OCI-LY3 (cell line): Measurements from ENCODE around the gene LY6G6F.

Experiments used
- H2AFZ ChIP-seq: fragments of 200-600, 300-600 bp; shearing (Covaris generic); 2 replicates; pipeline ENCODE4 v1.6.0; 2014; ENCODE audit warnings: antibody characterized with exemption, low read depth, low read length
- H3K27ac ChIP-seq: fragments of 200-600, 300-600 bp; sonication (generic); 2 replicates; pipeline ENCODE4 v1.5.1; 2014; ENCODE audit warnings: mild to moderate bottlenecking, low read length, moderate library complexity, mixed read lengths
- H3K27me3 ChIP-seq: fragments of 200-600, 300-600 bp; sonication (generic); 2 replicates; pipeline ENCODE4 v1.6.1; 2014; ENCODE audit warnings: low read depth, low read length, mixed read lengths
- H3K36me3 ChIP-seq: fragments of 200-600, 300-600 bp; sonication (generic); replicated peaks from 2 replicates; pipeline ENCODE3; 2014; ENCODE audit warnings: low read depth, low read length, mixed read lengths
- H3K4me1 ChIP-seq: fragments of 300-600, 200-600 bp; sonication (generic); 2 replicates; pipeline ENCODE4 v1.6.1; 2014; ENCODE audit warnings: low read length, mixed read lengths
- H3K4me2 ChIP-seq: fragments of 200-600, 300-600 bp; sonication (generic); 2 replicates; pipeline ENCODE4 v1.6.1; 2014; ENCODE audit warnings: low read length, mixed read lengths
- H3K4me3 ChIP-seq: fragments of 300-600, 200-600 bp; sonication (generic); 2 replicates; pipeline ENCODE4 v1.5.1; 2014; ENCODE audit warnings: antibody characterized with exemption, mild to moderate bottlenecking, low read length, moderate library complexity
- H3K79me2 ChIP-seq: fragments of 300-600, 200-600 bp; shearing (Covaris generic); 2 replicates; pipeline ENCODE4 v1.6.1; 2014; ENCODE audit warnings: mild to moderate bottlenecking, low read length, mixed read lengths
- H3K9ac ChIP-seq: fragments of 300-600, 200-600 bp; shearing (Covaris generic); 2 replicates; pipeline ENCODE4 v1.6.0; 2014; ENCODE audit warnings: mild to moderate bottlenecking, low read length, moderate library complexity
- H3K9me3 ChIP-seq: fragments of 200-600, 300-600 bp; shearing (Covaris generic); 2 replicates; pipeline ENCODE4 v1.6.1; 2014; ENCODE audit warnings: low read length, mixed read lengths; ENCODE audit not compliant: insufficient read depth
- H4K20me1 ChIP-seq: fragments of 200-600, 300-600 bp; sonication (generic); 2 replicates; pipeline ENCODE4 v1.6.1; 2016; ENCODE audit warnings: low read length, mixed read lengths; ENCODE audit not compliant: insufficient read depth
- CTCF ChIP-seq: fragments of 200-600, 300-600 bp; sonication (generic); IDR thresholded peaks from 2 replicates; pipeline ENCODE4 v1.5.1; 2014; ENCODE audit warnings: antibody characterized with exemption, low read length, low read depth
- EZH2phosphoT487 ChIP-seq: fragments of 200-600 bp; shearing (Covaris generic); IDR thresholded peaks from 2 replicates; pipeline ENCODE4 v1.6.1; 2018; ENCODE audit warnings: antibody characterized with exemption, mixed run types, low read depth

Gene LY6G6F

DNA sequence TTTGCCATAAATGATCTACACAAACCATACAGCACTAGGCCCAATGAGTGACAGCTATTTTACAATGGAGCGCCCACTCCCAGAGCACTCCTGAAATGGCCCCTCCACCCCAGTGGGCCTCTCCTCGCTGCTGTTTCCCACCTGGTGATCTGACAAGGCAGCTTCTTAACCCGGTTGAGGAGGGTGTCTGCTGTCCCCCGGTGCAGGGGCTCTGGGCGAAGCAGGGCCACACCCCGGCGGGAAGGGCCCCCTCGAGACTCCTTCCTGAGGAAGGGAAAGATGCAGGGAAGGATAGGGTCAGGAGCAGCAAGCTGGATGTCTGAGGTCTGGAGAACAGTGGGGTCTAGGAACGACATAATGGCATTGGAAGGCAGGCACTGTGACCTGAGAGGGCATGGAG, 13.8 kb upstream of the LY6G6F start:
- H3K4me3 ChIP-seq: no peak overlapping the region
- no peak overlapping the region for H2AFZ ChIP-seq
- no peaks in the 10 kb centered on the region for H4K20me1 ChIP-seq
- H3K9ac ChIP-seq: no peak overlapping the region
- H3K79me2 ChIP-seq: no peaks in the 10 kb centered on the region
- peaks cover 2% of the 10 kb centered on the region for H3K36me3 ChIP-seq
- H3K27ac ChIP-seq: no peak overlapping the region
- no peaks in the 10 kb centered on the region for H3K9me3 ChIP-seq
- no peak overlapping the region for H3K4me2 ChIP-seq
- H3K27me3 ChIP-seq: no peaks in the 10 kb centered on the region
- peaks cover 5% of the 10 kb centered on the region; the same call in 1 of the 2 replicates for H3K4me1 ChIP-seq
- TF ChIP-seq CTCF (no peak), EZH2phosphoT487 (no peak)

DNA sequence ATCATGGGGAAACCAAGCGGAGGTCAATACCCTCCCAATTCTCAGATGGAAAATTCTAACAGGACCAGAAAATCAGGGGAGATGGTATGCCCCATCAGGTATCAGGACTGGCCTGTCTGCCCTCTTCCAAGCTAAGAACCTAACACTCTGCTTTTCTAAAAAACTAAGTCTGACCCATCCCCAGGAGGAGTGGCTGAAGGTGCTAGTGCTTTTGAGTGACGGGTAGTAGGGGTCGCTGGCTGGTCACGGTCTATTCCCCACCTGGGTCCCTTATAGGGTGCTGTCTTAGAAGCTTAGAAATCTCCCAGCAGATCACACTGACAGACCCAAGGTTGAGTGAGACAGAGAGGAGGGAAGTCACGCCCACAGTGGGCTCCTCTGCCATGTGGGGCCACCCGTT, 13.1 kb upstream of the LY6G6F start:
- no peak overlapping the region for H3K27ac ChIP-seq
- H3K4me1 ChIP-seq: peaks cover 5% of the 10 kb centered on the region; the same call in 1 of the 2 replicates
- no peak overlapping the region for H2AFZ ChIP-seq
- TF ChIP-seq CTCF (no peak), EZH2phosphoT487 (no peak)
- no peaks in the 10 kb centered on the region for H3K79me2 ChIP-seq
- peaks cover 2% of the 10 kb centered on the region for H3K36me3 ChIP-seq
- no peak overlapping the region for H3K4me2 ChIP-seq
- no peaks in the 10 kb centered on the region for H3K27me3 ChIP-seq
- no peaks in the 10 kb centered on the region for H3K9me3 ChIP-seq
- no peak overlapping the region for H3K9ac ChIP-seq
- no peaks in the 10 kb centered on the region for H4K20me1 ChIP-seq
- no peak overlapping the region for H3K4me3 ChIP-seq

DNA sequence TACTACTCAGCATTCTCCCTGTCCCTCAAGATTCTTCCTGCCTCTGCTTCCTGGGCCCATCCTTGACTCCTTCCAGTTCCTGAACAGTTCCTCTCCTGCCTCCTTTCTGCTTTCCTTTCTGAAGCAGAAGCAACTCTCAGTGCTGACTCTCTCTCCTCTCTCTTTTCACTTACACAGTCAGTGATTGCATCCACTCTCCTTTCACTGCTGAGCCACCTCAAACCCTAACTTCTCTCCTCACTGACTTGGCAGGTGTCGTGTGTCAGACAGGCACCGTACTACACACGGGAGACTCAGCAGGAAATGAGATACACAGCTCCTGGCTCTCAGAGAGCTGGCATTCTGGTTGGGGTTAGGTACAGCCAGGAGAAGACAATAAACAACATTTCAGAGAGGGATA, 9.1 kb upstream of the LY6G6F start:
- H3K27me3 ChIP-seq: no peaks in the 10 kb centered on the region
- no peak overlapping the region for H3K4me2 ChIP-seq
- H3K79me2 ChIP-seq: peaks cover 14% of the 10 kb centered on the region
- H3K36me3 ChIP-seq: no peaks in the 10 kb centered on the region
- no peak overlapping the region for H3K4me3 ChIP-seq
- TF ChIP-seq EZH2phosphoT487 (no peak), CTCF (no peak)
- H3K9me3 ChIP-seq: no peaks in the 10 kb centered on the region
- H3K4me1 ChIP-seq: peaks cover 8% of the 10 kb centered on the region
- no peak overlapping the region for H3K9ac ChIP-seq
- no peaks in the 10 kb centered on the region for H4K20me1 ChIP-seq
- no peak overlapping the region for H2AFZ ChIP-seq
- no peak overlapping the region for H3K27ac ChIP-seq

DNA sequence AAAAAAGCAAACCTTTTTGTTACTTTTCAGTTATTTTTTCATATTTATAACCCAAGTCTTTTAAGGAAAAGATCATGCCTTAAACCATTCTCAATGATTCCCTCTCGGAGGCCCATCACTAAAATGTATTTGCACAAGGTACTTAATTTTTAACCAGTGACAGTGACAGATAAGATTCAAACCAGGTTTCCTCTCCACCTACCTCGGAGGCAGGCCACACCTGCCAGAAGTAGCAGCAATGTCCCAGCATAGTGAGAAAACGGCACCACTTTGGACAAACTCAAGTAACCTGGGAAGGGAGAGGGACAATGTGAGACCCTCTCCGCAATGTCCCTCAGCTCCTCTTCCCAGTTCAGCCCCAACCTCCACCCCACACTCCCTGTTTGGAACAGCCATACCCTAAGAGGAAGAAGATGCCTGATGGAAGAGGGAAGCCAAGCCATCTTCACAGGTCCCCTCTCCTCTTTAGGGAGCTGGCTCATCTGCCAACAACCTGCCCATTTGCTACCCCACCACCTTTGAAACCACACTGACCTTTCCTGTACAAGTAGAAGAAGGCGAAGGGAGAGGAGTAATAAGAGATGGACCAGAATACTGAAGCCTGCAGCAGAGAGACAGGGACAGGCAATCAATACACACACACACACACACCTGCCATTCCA, 5.8 kb upstream of the LY6G6F start:
- Histone ChIP-seq H3K79me2 (peaks cover 18% of the 10 kb centered on the region), H3K4me1 (peaks cover 12% of the 10 kb centered on the region), H3K4me3 (no peak overlapping the region), H3K36me3 (no peaks in the 10 kb centered on the region), H3K9ac (no peak overlapping the region), H3K4me2 (no peak overlapping the region), H4K20me1 (no peaks in the 10 kb centered on the region), H3K9me3 (no peaks in the 10 kb centered on the region), H3K27ac (no peak overlapping the region), H3K27me3 (no peaks in the 10 kb centered on the region), H2AFZ (no peak overlapping the region)
- no peak for TF ChIP-seq CTCF
